NT2/D1 (cell line): Measurements from ENCODE around the gene FOXN4.

Source experiments
- SUZ12 ChIP-seq: IDR thresholded peaks from 2 replicates; pipeline ENCODE4 v1.6.1; 2011; ENCODE audit not compliant: insufficient read length, insufficient read depth; ENCODE audit errors: extremely low read depth
- ZNF274 ChIP-seq: IDR thresholded peaks from 2 replicates; pipeline ENCODE4 v1.6.1; 2011; ENCODE audit warnings: mild to moderate bottlenecking, low read depth, low read length

GRCh38 chr12:109239691-109240090 is 69.4 kb downstream of the FOXN4 start:
- TF ChIP-seq ZNF274 (no peak), SUZ12 (no peak)
